ENCODE data around the gene PANK4. TPM values are rescaled to one million over a fixed set of nuclear protein-coding genes. Genes with fewer than 3 reads are reported as not detected.
A peak's percentile ranks its signal among the peaks of the same experiment; 100 is the strongest.

PANK4 gene
- polyA plus RNA-seq, 2 of the 4 experiments (the other 2 are of a cell fraction), result 8.1 to 13.8 TPM

DNA sequence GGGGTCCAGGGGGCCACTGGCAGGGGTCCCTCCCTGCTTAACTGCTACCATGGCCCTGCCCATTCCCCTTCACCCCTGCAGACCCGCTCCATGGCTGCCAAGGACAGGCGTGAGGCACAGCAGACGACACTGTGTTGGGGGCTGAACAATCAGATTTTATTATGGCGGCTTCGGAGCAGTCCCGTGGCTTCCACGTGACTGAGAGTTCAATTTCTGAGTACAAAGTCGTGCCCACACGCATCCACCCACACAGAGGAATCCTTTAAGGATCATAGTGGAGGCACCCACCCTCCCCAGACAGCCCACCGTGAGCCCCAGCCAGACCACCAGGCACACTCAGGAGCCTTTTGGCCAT, 2.2 kb upstream of the PANK4 start:
- POLR2A ChIA-PET, result no interaction called here
- Histone ChIP-seq H3K4me2 (no peak overlapping the region), H3K4me1 (peaks cover 32% of the 10 kb centered on the region), H3K9me3 (no peaks in the 10 kb centered on the region), H3K27ac (no peak overlapping the region), H3K4me3 (no peak overlapping the region)
- TF ChIP-seq MYC (IDR thresholded peaks at IDR 0.05; ENCODE audit: borderline replicate concordance, low read length) (no peak), HOXA7 (CRISPR knock-in tag; IDR thresholded peaks at IDR 0.05) (no peak), FOXS1 (CRISPR knock-in tag; IDR thresholded peaks at IDR 0.05) (no peak), CHD2 (IDR thresholded peaks at IDR 0.05; ENCODE audit: low read length, partially characterized antibody) (no peak), FOSL2 (IDR thresholded peaks at IDR 0.05) (no peak), FOSL2 (CRISPR knock-in tag; IDR thresholded peaks at IDR 0.05) (no peak), ESRRA (IDR thresholded peaks at IDR 0.05; ENCODE audit: borderline replicate concordance, low read length) (no peak), CBX2 (IDR thresholded peaks at IDR 0.05; ENCODE audit: borderline replicate concordance, low read depth) (no peak), ZSCAN20 (CRISPR knock-in tag; IDR thresholded peaks at IDR 0.05) (no peak), PHF8 (IDR thresholded peaks at IDR 0.05; ENCODE audit: borderline replicate concordance, low read depth) (no peak), GATA3 (IDR thresholded peaks at IDR 0.05; ENCODE audit: borderline replicate concordance) (no peak), POLR2AphosphoS2 (conservative IDR thresholded peaks at IDR 0.05; ENCODE audit: low read length) (no peak), RARB (CRISPR knock-in tag; IDR thresholded peaks at IDR 0.05) (no peak)
- no peak for FAIRE-seq
- DNase-seq (ENCODE audit: low read depth in 1 of 2, low spot score in 1 of 2), result no peak
- 100% methylated on average over 2 of the region's 10 CpGs for WGBS (ENCODE audit: missing lambda C conversion rate)
- CTCF ChIA-PET, result no interaction called here
- ATAC-seq, result no peak

DNA sequence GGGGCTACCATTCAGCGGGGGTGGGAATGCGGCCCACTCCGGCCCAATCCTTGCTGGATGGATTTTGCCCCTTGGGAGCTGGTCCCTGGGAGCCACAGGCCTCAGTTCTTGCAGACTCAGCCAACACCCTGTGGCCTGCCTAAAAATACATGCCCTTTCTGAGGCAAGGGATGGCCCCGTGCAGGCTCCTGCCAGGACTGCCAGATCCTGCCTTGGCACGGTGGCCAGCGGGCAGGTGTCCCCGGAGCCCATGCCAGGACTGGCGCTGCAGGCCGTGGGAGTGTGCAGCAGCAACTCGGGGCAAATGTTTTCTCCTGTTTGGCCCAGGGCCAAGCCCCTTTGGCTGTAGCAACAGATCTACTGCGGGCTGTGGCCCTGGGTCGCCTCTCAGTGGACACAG, 1.6 kb upstream of the PANK4 start:
- DNase-seq (ENCODE audit: low read depth in 1 of 2, low spot score in 1 of 2) (no peak), ATAC-seq (no peak), FAIRE-seq (no peak)
- Histone ChIP-seq H3K9me3 (no peaks in the 10 kb centered on the region), H3K4me1 (peaks cover 32% of the 10 kb centered on the region), H3K4me3 (no peak overlapping the region), H3K4me2 (no peak overlapping the region), H3K27ac (no peak overlapping the region)
- ChIA-PET POLR2A (no interaction called here), CTCF (interaction anchor here (2.4 kb wide), 1 partner anchor 20 kb away, joined by 6 read pairs; no protein-coding TSS in a partner anchor)
- TF ChIP-seq PHF8 (IDR thresholded peaks at IDR 0.05; ENCODE audit: borderline replicate concordance, low read depth) (no peak), ZC3H11A (IDR thresholded peaks at IDR 0.05) (no peak), CBX8 (IDR thresholded peaks at IDR 0.05) (no peak), POLR2AphosphoS2 (conservative IDR thresholded peaks at IDR 0.05; ENCODE audit: low read length) (no peak), RARB (CRISPR knock-in tag; IDR thresholded peaks at IDR 0.05) (no peak), EHF (CRISPR knock-in tag; IDR thresholded peaks at IDR 0.05) (no peak)
- TF ChIP-seq, protein P1, sequence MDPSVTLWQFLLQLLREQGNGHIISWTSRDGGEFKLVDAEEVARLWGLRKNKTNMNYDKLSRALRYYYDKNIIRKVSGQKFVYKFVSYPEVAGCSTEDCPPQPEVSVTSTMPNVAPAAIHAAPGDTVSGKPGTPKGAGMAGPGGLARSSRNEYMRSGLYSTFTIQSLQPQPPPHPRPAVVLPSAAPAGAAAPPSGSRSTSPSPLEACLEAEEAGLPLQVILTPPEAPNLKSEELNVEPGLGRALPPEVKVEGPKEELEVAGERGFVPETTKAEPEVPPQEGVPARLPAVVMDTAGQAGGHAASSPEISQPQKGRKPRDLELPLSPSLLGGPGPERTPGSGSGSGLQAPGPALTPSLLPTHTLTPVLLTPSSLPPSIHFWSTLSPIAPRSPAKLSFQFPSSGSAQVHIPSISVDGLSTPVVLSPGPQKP (IDR thresholded peaks at IDR 0.05; ENCODE audit: low read depth, low read length), result no peak
- TF ChIP-seq, protein P2, sequence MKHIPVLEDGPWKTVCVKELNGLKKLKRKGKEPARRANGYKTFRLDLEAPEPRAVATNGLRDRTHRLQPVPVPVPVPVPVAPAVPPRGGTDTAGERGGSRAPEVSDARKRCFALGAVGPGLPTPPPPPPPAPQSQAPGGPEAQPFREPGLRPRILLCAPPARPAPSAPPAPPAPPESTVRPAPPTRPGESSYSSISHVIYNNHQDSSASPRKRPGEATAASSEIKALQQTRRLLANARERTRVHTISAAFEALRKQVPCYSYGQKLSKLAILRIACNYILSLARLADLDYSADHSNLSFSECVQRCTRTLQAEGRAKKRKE (CRISPR knock-in tag; IDR thresholded peaks at IDR 0.05; ENCODE audit: low read depth), result no peak
- 79% methylated on average over 6 of the region's 12 CpGs for WGBS (ENCODE audit: missing lambda C conversion rate)

DNA sequence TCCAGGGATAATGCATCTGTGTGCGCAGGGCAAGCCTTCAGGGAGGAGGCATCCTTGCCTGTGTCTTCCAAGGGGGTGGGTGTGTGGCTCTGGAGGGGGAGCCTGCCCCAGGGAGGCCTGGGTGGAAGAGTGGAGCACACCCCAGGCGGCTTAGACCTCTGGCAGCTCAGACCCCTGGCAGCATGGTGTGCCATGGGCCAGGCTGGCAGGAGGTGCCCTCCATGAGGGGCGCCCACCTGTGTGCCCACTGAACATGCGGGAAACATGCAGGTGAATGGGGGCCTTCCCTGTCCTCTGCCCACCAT, 1.1 kb upstream of the PANK4 start:
- peak overlapping the region; percentile 76; the same call in 2 of the 3 replicates for H3K4me2 ChIP-seq
- H3K4me3 ChIP-seq, result no peak overlapping the region
- WGBS (ENCODE audit: missing lambda C conversion rate), result no CpG with 5 or more reads among the region's 4 CpGs
- no peak for DNase-seq (ENCODE audit: low read depth in 1 of 2, low spot score in 1 of 2)
- H3K9me3 ChIP-seq, result no peaks in the 10 kb centered on the region
- H3K27ac ChIP-seq, result peak overlapping the region in 1 of 2 experiments; percentile 99; a peak in 3 of 6 replicates
- TF ChIP-seq ZFP36 (IDR thresholded peaks at IDR 0.05; ENCODE audit: borderline replicate concordance, partially characterized antibody), result no peak
- TF ChIP-seq, protein P3, sequence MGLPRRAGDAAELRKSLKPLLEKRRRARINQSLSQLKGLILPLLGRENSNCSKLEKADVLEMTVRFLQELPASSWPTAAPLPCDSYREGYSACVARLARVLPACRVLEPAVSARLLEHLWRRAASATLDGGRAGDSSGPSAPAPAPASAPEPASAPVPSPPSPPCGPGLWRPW (IDR thresholded peaks at IDR 0.05), result no peak
- no peak for TF ChIP-seq NR3C1 (IDR thresholded peaks at IDR 0.05)
- TF ChIP-seq, protein P4, sequence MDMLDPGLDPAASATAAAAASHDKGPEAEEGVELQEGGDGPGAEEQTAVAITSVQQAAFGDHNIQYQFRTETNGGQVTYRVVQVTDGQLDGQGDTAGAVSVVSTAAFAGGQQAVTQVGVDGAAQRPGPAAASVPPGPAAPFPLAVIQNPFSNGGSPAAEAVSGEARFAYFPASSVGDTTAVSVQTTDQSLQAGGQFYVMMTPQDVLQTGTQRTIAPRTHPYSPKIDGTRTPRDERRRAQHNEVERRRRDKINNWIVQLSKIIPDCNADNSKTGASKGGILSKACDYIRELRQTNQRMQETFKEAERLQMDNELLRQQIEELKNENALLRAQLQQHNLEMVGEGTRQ (IDR thresholded peaks at IDR 0.05), result no peak
- TF ChIP-seq RAD21 (conservative IDR thresholded peaks at IDR 0.05 in 1 of 2, IDR thresholded peaks at IDR 0.05 in 1 of 2), result no peak
- no peak for TF ChIP-seq MAZ (IDR thresholded peaks at IDR 0.05; ENCODE audit: borderline replicate concordance, low read depth, low read length)
- no peak for FAIRE-seq
- ChIA-PET CTCF (interaction anchor here (1.1 to 2.4 kb wide), 3 partner anchors 8 to 20 kb away, joined by 3 to 6 read pairs (median 4); no protein-coding TSS in a partner anchor), POLR2A (no interaction called here)
- H3K4me1 ChIP-seq, result peaks cover 34% of the 10 kb centered on the region
- no peak for ATAC-seq

Data from A549 (cell line).